ENCODE data around the gene CTSW.
A peak's percentile ranks its signal among the peaks of the same experiment; 100 is the strongest.

Gene CTSW

DNA sequence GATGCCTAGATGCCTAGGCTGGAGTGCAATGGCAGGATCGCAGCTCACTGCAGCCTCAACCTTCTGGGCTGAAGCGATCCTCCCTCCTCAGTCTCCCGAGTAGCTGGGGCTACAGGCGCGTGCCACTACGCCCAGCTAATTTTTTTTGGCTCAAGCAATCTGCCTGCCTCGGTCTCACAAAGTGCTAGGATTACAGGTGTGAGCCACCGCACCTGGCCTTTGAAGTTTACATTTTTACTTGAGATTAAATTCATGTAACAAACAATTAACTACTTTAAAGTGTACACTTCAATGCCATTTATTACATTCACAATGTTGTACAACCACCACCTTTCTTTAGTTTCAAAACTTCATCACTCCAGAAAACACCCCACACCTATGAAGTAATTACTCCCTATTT lies 24.1 kb downstream of the CTSW start:
- no peak for DNase-seq (ENCODE audit: low spot score)

DNA sequence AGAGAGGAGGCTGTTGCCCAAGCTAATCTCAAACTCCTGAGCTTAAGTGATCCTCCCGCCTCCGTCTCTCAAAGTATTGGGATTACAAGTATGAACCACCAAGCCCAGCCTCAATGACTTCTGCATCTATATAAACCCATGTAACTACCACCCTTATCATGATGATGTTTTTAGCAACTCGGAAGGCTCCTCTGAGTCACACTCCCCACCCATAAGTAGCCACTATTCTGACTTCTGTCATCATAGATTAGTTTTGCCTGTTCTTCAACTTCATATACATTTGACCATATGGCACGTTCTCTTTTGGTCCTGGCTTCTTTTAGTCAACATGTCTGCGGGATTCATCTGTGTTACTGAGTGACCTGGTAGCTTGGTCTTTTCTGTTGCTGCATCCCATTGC lies 27.0 kb downstream of the CTSW start:
- DNase-seq (ENCODE audit: low spot score) = no peak

DNA sequence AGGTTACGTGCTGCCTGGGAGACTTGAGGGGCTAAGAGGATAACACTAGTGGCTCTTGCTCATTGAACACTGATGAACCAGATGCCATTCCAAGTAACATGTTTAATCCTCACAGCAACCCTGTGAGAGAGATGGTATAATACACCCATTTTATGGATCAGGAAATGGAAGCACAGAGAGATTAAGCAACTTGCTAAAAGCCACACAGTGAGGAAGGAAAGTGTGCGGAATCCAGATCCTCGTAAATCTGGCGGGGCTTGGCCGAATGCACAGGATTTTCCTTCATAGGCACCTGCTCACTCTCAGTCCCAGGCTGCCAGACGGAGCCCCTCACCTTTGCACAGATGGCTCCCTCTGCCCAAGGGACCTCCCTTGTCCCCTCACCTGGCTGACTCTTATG lies 28.2 kb downstream of the CTSW start:
- no peak for DNase-seq (ENCODE audit: low spot score)

GRCh38 chr11:65911682-65912568 lies 32.3 kb downstream of the CTSW start:
- no peak for DNase-seq (ENCODE audit: low spot score)

- no peak for DNase-seq (ENCODE audit: low spot score)
These were observed 33.2 kb downstream of the CTSW start for GRCh38 chr11:65912845-65913244.

DNA sequence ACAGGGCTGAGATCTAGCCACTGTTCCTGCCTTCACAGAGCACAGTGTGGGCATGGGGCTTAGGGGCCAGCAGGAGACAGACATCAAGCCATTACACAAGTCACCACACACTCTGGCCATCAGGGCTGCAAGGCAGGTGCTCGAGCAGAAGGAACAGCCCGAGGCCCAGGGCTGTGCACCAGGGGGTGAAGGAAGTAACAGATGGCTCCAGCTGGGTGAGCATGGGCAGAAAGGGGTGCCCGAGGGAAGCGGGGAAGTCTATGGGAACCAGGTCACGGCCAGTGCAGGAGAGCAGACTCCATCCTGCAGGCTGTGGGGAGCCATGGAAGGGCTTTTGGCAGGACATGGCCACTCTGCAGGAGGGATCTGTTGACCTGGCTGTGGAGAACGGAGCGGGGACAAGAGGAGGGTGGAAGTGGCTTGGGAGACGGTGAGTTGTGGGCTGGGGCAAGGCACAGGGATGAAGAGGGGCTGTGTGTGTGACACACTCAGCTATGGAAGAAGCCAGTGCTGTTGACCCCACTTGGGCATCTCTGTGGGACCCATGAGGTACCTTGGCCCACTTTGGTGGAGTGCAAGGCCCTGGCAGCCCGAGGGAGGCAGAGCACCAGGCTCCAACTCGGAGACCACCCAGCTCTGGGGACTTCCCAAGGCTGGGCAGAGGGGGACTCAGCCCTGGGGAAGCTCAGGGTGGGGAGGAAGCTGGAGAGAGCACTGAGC lies 35.6 kb downstream of the CTSW start:
- no peak for DNase-seq (ENCODE audit: low spot score)

GRCh38 chr11:65915821-65916251 lies 36.2 kb downstream of the CTSW start:
- DNase-seq (ENCODE audit: low spot score) = no peak

DNA sequence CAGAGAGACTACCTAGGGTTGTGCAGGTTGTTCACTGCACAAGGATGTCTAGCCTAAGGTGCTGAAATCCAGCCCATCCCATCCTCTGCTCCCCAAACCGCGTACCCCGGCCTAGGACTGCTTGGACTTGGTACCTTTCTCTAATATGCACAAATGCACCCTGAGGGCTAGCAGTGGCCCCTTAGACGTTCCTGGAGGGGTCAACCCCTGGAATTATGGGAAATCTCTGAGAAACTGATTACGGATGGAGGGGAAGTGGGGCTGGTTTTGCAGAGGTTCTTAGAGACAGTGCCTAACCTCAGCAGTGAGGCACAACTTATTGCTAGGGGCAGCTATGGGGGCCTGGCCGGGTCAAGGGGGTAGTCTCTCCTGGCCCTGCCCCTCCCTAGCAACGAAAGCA lies 36.8 kb downstream of the CTSW start:
- no peak for DNase-seq (ENCODE audit: low spot score)

- DNase-seq (ENCODE audit: low spot score) = no peak
These were observed 37.4 kb downstream of the CTSW start for GRCh38 chr11:65917077-65917433.

GRCh38 chr11:65917434-65918210 lies 38.0 kb downstream of the CTSW start:
- no peak for DNase-seq (ENCODE audit: low spot score)

DNA sequence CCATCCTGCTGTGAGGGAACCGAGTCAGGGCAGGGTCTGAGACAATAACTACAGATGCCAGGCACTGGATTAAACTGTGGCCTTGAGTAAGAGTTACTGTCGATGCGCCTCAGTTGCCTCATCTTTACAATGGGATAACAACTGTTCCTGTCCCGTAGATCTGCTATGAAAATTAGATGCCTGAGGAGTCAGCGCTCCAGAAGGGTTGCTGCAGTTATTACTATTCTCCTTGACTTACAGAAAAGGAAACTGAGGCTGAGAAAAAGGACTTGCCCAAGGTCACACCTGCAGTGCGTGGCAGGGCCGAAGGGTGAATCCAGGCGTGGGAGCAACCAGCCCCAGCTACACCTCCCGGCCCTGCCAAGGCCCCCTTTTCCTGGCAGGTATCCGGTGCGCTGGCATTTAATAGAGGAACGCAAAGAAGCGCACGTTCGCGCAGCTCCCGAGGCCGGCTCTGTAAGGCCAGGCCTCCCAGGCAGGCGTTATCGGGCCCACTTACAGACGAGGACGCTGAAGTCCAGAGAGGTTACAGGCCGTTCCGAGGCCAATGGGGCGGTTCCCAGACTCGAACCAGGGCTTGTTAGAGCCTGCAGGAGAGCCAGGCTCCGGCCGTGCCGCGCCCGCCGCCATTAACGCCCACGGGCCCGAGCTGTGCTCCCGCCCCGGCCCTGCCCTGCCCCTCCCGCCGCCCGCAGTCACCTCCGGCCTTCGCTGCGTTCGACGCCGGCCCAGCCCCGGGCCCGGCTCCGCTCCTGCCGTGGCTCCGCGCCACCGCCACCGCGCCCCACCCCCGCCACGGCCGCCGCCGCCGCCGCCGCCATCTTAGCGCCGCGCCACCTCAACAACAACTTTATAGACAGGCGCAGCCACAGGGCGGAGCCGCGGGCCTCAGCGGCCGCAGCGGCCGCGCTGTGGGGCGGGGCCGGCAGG lies 38.8 kb downstream of the CTSW start, which contains the start of gene C11orf68:
TSS of gene C11orf68 (minus strand) at position 852 of the 930 bp plus-strand sequence. CDS start at position 821, 31 bp downstream.
- no peak for DNase-seq (ENCODE audit: low spot score)

- DNase-seq (ENCODE audit: low spot score) = peak; percentile 98
These were observed 39.5 kb downstream of the CTSW start, which contains the start of gene DRAP1 for GRCh38 chr11:65919141-65919572. Gene DRAP1 (plus strand): TSS chr11:65919426. CDS start chr11:65919502, 76 bp downstream.

GRCh38 chr11:65919573-65920371 lies 40.1 kb downstream of the CTSW start:
- DNase-seq (ENCODE audit: low spot score) = peak; percentile 48

DNA sequence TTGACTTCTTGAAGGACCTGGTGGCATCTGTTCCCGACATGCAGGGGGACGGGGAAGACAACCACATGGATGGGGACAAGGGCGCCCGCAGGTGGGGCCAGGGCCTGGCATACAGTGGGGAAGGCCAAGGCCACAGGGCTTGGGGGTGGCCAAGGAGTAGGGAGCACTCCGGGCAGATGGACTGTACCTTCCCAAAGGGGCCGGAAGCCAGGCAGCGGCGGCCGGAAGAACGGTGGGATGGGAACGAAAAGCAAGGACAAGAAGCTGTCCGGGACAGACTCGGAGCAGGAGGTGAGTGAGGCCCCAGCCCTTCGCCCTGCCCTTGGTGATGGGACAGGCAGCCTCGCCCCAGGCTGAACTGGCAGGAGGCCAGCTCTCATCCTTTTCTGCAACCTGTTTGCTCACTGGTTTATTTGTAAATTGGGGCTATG lies 40.8 kb downstream of the CTSW start:
- DNase-seq (ENCODE audit: low spot score) = no peak

- no peak for DNase-seq (ENCODE audit: low spot score)
These were observed 41.5 kb downstream of the CTSW start for GRCh38 chr11:65921033-65921555.

- no peak for DNase-seq (ENCODE audit: low spot score)
These were observed 42.2 kb downstream of the CTSW start for GRCh38 chr11:65921876-65922275.

- DNase-seq (ENCODE audit: low spot score) = no peak
These were observed 42.9 kb downstream of the CTSW start for GRCh38 chr11:65922565-65922964.

- no peak for DNase-seq (ENCODE audit: low spot score)
These were observed 45.8 kb downstream of the CTSW start for GRCh38 chr11:65925397-65925796.

- peak; percentile 88 for DNase-seq (ENCODE audit: low spot score)
These were observed 48.3 kb downstream of the CTSW start for GRCh38 chr11:65927904-65928397.

DNA sequence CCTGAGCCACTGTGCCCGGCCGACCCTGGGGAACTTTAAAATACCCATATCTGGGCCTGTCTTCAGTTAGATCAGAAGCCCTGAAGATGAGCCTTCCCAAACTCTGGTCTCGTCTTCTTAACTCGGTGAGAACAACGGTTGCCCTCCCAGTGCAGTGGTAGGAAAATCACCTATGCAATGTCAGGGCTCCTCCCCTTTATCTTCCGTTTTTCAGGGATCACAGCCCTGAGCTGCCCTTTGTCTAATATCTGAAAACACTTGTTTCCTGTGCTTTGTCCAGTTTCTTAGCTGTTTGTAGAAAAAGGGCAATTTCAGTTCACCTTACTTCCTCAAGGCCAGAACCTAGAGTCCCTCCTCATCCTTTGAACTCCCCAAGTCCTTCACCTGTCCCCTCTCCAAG lies 49.0 kb downstream of the CTSW start:
- DNase-seq (ENCODE audit: low spot score) = no peak

Measured in CD4-positive, alpha-beta T cell treated with Interleukin-2 at 100 ng/mL for 4 hours (primary cell).